ENCODE data around the gene ATG2A. TPM values are rescaled to one million over a fixed set of nuclear protein-coding genes. Genes with fewer than 3 reads are reported as not detected.

The ATG2A gene
- total and polyA plus RNA-seq, 2 of the 8 experiments (the other 6 are each of a cell fraction or from before 2014, with no cell fraction given), result 12.1 to 22.1 TPM

DNA sequence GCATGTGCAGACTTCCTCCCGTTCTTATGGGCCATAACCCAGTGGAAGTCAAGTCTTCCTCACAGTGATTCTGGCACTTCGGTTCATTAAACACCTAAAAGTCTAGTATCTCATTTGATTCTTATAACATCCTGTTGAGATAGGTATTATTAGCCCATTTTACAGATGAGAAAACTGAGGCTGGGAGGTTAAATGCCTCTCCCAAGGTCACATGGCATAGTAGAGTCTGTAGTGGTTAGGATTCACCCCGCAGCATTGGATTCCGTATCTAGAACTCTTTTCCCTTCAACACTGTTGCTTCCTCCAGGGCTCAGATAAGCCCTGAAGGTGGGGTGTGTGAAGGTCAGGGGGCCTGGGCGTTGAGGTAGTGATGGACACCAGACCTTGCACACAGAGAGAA is 15.3 kb upstream of the ATG2A start:
- H3K79me2 ChIP-seq (ENCODE audit: control insufficient read depth in 1 of 2, insufficient read depth in 2 of 2, low read length in 2 of 2), result no peaks in the 10 kb centered on the region
- no peak overlapping the region for H3K27ac ChIP-seq (ENCODE audit: low read depth, low read length)
- H2BK15ac ChIP-seq (ENCODE audit: low read length), result no peak overlapping the region
- H3K27me3 ChIP-seq (replicated peaks in 1 of 4; ENCODE audit: control insufficient read depth in 3 of 4, extremely low read depth in 1 of 4, insufficient read depth in 3 of 4, low read length in 3 of 4), result no peaks in the 10 kb centered on the region; a peak in 1 of 7 replicates
- H4K8ac ChIP-seq (ENCODE audit: extremely low read depth, insufficient read depth, low read length), result no peak overlapping the region
- no peaks in the 10 kb centered on the region for H3K79me1 ChIP-seq (ENCODE audit: low read depth, low read length)
- H3K9ac ChIP-seq (replicated peaks in 1 of 4; ENCODE audit: extremely low read depth in 1 of 4, low read depth in 3 of 4, low read length in 3 of 4), result no peak overlapping the region
- H3K36me3 ChIP-seq (ENCODE audit: control insufficient read depth in 2 of 4, insufficient read depth in 4 of 4, low read length in 3 of 4), result no peaks in the 10 kb centered on the region; a peak in 1 of 8 replicates
- no peak overlapping the region for H2BK120ac ChIP-seq (replicated peaks; ENCODE audit: low read depth, low read length)
- H3K4me2 ChIP-seq (ENCODE audit: insufficient read depth in 1 of 2, low read depth in 2 of 2, low read length in 2 of 2), result no peak overlapping the region
- H3K9me3 ChIP-seq (ENCODE audit: insufficient read depth in 2 of 2, low read depth in 1 of 2, low read length in 1 of 2), result no peaks in the 10 kb centered on the region
- TF ChIP-seq NRF1 (IDR thresholded peaks at IDR 0.05; ENCODE audit: low read depth, low read length) (no peak), KDM1A (IDR thresholded peaks at IDR 0.05; ENCODE audit: borderline replicate concordance, low read length) (0 out of 2 replicates have a peak, but pooled peaks have one; percentile 50)
- no peak overlapping the region for H3K4ac ChIP-seq (replicated peaks; ENCODE audit: insufficient read length, low read depth, low read length)
- H4K91ac ChIP-seq (replicated peaks; ENCODE audit: insufficient read length, low read length), result no peak overlapping the region
- 81% methylated on average over 5 of the region's 5 CpGs; no CpG with 5 or more reads in 1 of the 2 experiments for WGBS, 2 experiments (ENCODE audit: extremely low coverage in 1 of 2, insufficient coverage in 1 of 2, insufficient read length in 1 of 2, insufficient replicate concordance in 2 of 2, low coverage in 1 of 2, low lambda C conversion rate in 2 of 2, missing lambda C conversion rate in 1 of 2)
- DNase-seq (ENCODE audit: low read depth in 1 of 2, low spot score in 2 of 2) (no peak), FAIRE-seq (no peak)
- no peak overlapping the region for H4K5ac ChIP-seq (ENCODE audit: insufficient read length, low read depth, low read length)
- peaks cover 2% of the 10 kb centered on the region; the same call in 1 of the 2 replicates for H3K23me2 ChIP-seq (ENCODE audit: low read depth, low read length)
- no peak overlapping the region for H3K14ac ChIP-seq (ENCODE audit: insufficient read length)
- H3K56ac ChIP-seq (replicated peaks; ENCODE audit: insufficient read length, low read depth, low read length), result no peak overlapping the region
- no peak overlapping the region for H3K4me3 ChIP-seq (ENCODE audit: extremely low read depth in 1 of 4, insufficient read depth in 2 of 4, low read depth in 3 of 4, low read length in 4 of 4)
- no peak overlapping the region for H2AFZ ChIP-seq (ENCODE audit: low read length)
- ChIA-PET POLR2A (ENCODE audit: partially characterized antibody) (no interaction called here), CTCF (ENCODE audit: partially characterized antibody) (interaction anchor here (1.2 kb wide), 1 partner anchor 79 kb away, joined by 3 read pairs; no protein-coding TSS in a partner anchor)
- no peak overlapping the region for H2AK5ac ChIP-seq (ENCODE audit: low read depth, low read length)
- peaks cover 0 to 4% of the 10 kb centered on the region in 2 experiments for H4K20me1 ChIP-seq (replicated peaks in 1 of 2; ENCODE audit: control insufficient read depth in 1 of 2, insufficient read depth in 2 of 2, low read length in 2 of 2)
- H2BK12ac ChIP-seq (ENCODE audit: low read depth, low read length), result no peak overlapping the region
- peaks cover 1 to 14% (median 7%) of the 10 kb centered on the region in 4 experiments for H3K4me1 ChIP-seq (replicated peaks in 1 of 4; ENCODE audit: control insufficient read depth in 3 of 4, insufficient read depth in 4 of 4, low read length in 3 of 4)
- no peak overlapping the region for H2BK5ac ChIP-seq (ENCODE audit: low read depth, low read length)
- no peak overlapping the region for H3K18ac ChIP-seq (ENCODE audit: extremely low read depth, low read length)
- H3K23ac ChIP-seq (ENCODE audit: insufficient read length), result no peak overlapping the region
- H2BK20ac ChIP-seq (ENCODE audit: low read length), result no peak overlapping the region
